HL-60/S4 (cell line): ENCODE measurements around the gene OAS3.
"Not testable (repeated sequence)": the region's sequence is repeated elsewhere in the genome, so short reads cannot be mapped to it uniquely, and the experiment has no call there.

ENCODE experiments used
- in situ Hi-C: fragments of 300-500 bp; cut with MboI; formaldehyde crosslinking; loops from 2 replicates; pipeline ENCODE4 v1.14.3; 2022; ENCODE audit warnings: low sequenced_read_pairs

Gene OAS3

GRCh38 chr12:112979041-112979680 is 40.9 kb downstream of the OAS3 start:
- in situ Hi-C loops: no loop called here

GRCh38 chr12:112980491-112981158 is 42.4 kb downstream of the OAS3 start:
- in situ Hi-C loops: no loop called here

DNA sequence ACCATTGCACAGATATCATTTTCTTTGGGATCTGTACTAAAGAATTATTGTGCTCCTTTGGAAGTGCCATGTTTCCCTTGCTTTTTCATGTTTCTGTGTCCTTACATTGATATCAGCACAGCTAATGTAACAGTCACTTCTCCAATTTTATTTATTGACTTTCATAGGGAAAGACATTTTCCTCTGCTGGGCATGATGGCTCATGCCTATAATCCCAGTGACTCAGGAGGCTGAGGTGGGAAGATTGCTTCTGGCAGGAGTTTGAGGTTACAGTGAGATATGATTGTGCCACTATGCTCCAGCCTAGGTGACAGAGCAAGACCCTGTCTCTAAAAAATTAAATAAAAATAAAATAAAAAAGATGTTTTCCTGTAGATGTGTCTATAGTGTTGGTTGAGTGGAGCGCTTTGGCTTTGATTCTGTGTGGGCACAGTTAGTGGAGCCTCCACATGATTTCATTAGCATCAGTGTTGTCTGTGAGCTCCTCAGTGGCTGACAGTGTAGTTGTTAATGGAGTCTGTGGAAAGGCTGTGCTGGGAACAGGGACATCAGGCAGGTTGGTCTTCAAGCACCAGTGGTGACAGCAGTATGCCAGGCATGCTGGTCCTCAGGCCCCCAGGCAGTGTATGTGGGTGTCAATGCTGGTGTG is 47.5 kb downstream of the OAS3 start:
- in situ Hi-C loops: no loop called here

- in situ Hi-C loops: no loop called here
Measured at GRCh38 chr12:112986291-112986800, 48.1 kb downstream of the OAS3 start.

- in situ Hi-C loops: no loop called here
Measured at GRCh38 chr12:112987561-112987960, 49.3 kb downstream of the OAS3 start.

- in situ Hi-C loops: no loop called here
Measured at GRCh38 chr12:112988224-112988623, 50.0 kb downstream of the OAS3 start.

GRCh38 chr12:112988823-112989385 is 50.6 kb downstream of the OAS3 start:
- in situ Hi-C loops: not testable (repeated sequence)

GRCh38 chr12:112989806-112990205 is 51.5 kb downstream of the OAS3 start:
- in situ Hi-C loops: no loop called here

DNA sequence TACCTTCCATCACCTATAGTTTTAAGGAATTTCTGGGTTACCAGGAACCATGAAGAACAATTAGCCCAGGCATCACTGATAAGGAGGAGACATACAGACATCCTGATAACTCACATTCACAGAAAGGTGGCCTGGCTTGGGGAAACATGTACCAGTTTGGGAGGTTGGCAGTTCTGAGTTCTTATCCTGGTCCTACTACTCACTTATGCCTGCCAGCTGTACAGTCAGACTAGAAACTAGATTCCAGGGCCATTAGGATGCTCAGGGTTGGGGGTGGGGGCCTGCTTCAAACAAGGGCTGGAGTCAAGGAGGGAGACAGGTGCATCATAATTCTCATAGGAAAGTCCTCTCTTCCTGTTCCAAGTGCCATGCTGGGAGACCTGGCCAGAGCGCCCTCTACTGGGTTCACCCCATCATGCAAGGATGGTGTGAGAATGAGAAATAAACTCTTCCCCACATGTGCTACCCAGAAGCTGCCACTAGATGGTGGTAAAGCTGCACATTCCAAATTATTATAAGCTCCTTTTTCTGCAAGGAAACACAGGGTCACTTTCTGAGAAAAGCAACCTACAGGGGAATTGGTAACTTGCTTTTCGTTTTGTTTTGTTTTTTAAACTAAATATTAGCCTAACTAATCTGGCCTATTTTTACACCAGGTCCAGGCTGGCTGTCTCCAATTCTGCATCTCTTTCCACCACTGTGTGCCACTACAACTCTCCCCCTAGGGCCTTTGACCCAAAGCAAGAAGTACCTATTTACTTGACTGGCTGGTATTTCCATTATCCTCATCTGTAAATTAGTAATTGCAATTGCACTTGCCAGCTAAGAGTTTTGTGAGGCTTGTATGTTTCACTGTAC is 54.5 kb downstream of the OAS3 start:
- in situ Hi-C loops: no loop called here

DNA sequence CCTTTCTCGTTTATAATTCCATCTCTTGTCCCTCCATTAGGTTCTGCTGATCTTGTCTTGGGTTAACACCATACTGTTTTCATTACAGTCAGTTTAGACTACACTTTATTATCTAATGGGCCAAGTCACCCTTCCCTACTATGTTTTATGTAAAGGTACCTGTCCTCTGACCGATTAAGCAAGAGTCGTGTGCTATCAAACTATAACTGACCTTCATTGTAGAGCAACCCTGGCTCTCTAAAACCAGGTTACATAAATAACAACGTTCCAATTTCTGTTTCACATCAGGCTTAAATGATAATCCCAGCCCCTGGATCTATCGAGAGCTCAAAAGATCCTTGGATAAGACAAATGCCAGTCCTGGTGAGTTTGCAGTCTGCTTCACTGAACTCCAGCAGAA is 56.7 kb downstream of the OAS3 start:
- in situ Hi-C loops: no loop called here

- in situ Hi-C loops: no loop called here
Measured at GRCh38 chr12:112996501-112996900, 58.2 kb downstream of the OAS3 start.

DNA sequence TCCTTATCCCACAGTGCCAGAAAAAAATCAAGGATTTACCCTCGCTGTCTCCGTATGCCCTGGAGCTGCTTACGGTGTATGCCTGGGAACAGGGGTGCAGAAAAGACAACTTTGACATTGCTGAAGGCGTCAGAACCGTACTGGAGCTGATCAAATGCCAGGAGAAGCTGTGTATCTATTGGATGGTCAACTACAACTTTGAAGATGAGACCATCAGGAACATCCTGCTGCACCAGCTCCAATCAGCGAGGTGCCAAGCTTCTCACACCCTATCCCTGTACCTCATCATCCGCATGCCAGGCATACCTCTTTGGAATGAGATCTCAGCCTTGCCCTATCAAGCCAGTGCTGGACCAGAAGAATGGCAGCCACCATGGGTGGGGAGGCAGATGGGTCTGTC is 59.2 kb downstream of the OAS3 start:
- in situ Hi-C loops: no loop called here

DNA sequence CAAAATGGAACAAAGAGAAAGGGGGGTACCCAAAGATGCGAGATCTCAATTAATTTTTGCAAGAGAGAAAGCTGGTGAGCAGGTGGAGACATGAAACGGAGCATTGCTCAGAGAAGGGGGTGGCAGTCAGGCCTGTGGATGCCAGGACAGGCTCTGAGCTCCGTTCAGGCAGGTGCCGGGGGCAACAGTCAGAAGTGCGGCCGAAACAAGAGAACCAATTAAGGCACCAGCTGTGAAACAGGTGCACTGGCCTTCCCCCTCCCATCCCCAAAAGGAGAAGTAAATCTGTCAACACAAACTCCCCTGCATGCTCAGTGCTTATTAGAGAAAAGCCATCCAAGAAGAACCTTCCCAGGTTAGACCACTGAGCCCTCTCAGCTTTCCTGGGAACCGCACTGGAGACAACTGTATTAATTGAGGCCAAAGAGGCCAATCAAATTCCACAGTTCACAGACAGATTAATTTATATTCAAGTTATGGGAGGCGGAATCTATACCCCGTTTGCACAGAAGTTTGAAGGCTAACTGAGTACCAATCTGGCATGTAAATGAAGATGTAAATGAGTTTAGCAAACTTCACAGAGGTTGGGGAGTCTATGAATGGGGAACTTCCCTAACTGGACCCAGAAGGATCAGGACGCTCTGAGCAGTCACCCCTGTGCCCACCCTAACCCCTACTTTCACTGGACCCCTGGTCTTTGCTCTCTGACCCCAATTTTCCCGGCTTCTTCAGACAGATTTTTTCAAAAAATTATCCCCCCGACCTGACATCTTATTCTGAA is 60.9 kb downstream of the OAS3 start:
- in situ Hi-C loops: no loop called here

GRCh38 chr12:113000433-113000832 is 62.2 kb downstream of the OAS3 start:
- in situ Hi-C loops: no loop called here

DNA sequence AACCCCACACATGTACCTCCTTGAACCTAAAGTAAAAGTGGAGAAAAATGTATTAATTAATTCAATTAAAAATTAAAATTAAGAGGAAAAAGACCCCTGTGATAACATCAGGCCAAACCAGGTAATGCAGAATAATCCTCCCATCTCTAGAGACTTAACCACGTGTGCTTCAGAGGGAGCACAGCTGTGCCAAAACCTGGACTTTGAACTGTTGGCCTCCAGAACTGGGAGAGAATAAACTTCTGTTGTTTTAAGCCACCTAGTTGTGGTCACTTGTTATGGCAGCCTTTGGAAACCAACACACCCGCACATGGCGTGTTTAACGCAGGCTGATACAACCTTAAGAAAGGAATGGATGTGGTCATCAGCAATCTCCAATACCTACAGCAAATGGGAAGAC is 63.9 kb downstream of the OAS3 start:
- in situ Hi-C loops: no loop called here

DNA sequence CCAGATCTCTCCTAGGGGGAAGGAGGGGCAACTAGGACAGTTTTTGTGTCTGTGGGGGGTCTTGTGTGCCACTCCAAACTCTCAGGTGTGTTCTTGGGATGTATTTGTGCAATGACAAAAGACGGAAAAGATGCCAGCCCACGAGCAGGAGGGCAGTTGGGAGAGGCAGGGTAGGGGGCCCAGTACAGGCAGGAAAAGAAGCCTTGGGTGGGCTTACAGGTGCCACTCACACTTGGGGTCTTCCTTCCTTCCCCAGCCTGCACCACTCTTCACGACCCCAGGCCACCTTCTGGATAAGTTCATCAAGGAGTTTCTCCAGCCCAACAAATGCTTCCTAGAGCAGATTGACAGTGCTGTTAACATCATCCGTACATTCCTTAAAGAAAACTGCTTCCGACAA is 64.4 kb downstream of the OAS3 start:
- in situ Hi-C loops: no loop called here

DNA sequence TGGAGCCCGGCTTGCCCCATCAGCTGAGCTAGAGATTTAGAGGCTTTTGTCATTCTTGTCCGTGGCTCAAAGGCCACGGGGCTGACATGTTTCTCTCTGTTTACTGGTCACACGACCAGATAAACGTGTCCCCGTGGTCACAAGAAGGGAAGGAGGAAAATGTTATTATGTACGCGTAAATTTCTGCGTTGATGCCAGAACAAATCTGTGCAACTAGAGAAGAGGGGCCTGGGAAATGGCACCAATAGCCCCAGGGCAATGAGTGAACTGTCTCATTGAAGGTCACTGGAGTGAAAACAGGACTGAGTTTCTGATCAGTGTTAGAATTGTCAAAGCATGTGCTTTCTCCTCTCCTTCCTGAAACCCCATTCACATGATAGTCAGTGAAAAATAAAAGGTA is 65.4 kb downstream of the OAS3 start:
- in situ Hi-C loops: no loop called here

DNA sequence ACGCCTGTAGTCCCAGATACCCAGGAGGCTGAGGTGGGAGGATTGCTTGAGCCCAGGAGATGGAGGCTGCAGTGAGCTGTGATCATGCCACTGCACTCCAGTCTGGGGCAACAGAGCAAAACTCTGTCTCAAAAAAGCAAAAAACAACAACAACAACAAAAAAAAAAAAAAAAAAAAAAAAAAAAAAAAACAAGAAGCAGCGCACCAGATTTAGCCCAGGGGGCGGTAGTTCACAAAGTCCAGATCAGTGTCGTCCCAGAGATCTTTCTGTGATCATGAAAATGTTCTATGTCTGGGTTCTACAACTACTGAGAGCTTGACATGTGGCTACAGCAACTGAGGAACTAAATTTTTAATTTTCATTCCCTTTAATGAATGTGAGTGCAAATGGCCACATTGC is 67.5 kb downstream of the OAS3 start:
- in situ Hi-C loops: no loop called here

DNA sequence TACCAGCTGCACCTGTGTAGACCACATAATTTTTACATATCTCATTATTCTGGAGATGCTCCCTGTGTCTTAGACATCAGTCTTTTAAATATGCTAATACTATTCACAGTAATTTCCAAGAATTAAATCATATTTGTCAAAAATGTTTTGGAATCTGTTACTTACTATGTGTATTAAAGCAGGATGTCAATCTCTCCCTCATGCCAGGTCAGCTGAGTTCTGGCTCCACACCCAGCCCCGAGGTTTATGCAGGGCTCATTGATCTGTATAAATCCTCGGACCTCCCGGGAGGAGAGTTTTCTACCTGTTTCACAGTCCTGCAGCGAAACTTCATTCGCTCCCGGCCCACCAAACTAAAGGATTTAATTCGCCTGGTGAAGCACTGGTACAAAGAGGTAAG is 67.9 kb downstream of the OAS3 start:
- in situ Hi-C loops: no loop called here

DNA sequence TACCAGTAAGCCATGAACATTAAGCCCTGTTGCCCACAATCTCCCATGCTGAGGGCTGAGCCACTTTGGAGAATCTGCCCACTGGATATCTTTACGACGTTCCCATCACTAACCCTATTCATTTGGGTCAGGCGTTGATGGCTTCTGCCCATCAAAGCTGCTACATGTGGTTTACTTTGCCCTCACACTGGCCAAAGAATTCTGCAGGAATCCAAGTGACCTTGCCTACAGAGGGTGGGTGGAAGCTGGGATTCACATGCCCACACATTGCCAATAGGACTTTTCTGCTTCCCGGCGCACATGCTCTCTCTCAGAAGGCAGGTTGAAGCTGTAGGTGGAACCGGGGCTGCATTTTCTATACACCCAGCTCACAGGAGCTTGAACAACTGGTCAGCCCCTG is 68.4 kb downstream of the OAS3 start:
- in situ Hi-C loops: no loop called here
